ENCODE results near the gene AGAP5. TPM values are rescaled to one million over a fixed set of nuclear protein-coding genes. Genes with fewer than 3 reads are reported as not detected.
A peak's percentile ranks its signal among the peaks of the same experiment; 100 is the strongest.

The AGAP5 gene
- total and polyA plus RNA-seq, 4 donors = 5.8 to 25.7 (median 9.7) TPM

- peak overlapping the region; percentile 76 for H3K27ac ChIP-seq (ENCODE audit: low read depth, low read length)
- DNase-seq (ENCODE audit: low read depth in 4 of 6, low spot score in 6 of 6) = peak in 1 of 6 donors; percentile 26
- H3K36me3 ChIP-seq (ENCODE audit: control insufficient read depth, insufficient read depth, low read length) = peaks cover 5% of the 10 kb centered on the region
- no peaks in the 10 kb centered on the region for H3K27me3 ChIP-seq (ENCODE audit: control insufficient read depth, insufficient read depth, low read length)
- peak overlapping the region; percentile 75 for H3K4me3 ChIP-seq (ENCODE audit: low read depth, low read length)
- no peaks in the 10 kb centered on the region for H3K9me3 ChIP-seq (ENCODE audit: control insufficient read depth, insufficient read depth, low read length)
- 13% methylated on average over 35 of the region's 35 CpGs for WGBS (ENCODE audit: insufficient coverage)
- H3K4me1 ChIP-seq (ENCODE audit: control insufficient read depth, insufficient read depth, low read length) = peaks cover 39% of the 10 kb centered on the region
Measured at GRCh38 chr10:73647875-73648651, 49.8 kb downstream of the AGAP5 start.

GRCh38 chr10:73647211-73647874 lies 50.6 kb downstream of the AGAP5 start:
- no peaks in the 10 kb centered on the region for H3K9me3 ChIP-seq (ENCODE audit: control insufficient read depth, insufficient read depth, low read length)
- 0% methylated on average over 25 of the region's 32 CpGs for WGBS (ENCODE audit: insufficient coverage)
- peaks cover 39% of the 10 kb centered on the region for H3K4me1 ChIP-seq (ENCODE audit: control insufficient read depth, insufficient read depth, low read length)
- H3K36me3 ChIP-seq (ENCODE audit: control insufficient read depth, insufficient read depth, low read length) = peaks cover 3% of the 10 kb centered on the region
- peak overlapping the region; percentile 76 for H3K27ac ChIP-seq (ENCODE audit: low read depth, low read length)
- DNase-seq (ENCODE audit: low read depth in 4 of 6, low spot score in 6 of 6) = peak in 5 of 6 donors; percentile 63 to 97 (median 79)
- H3K4me3 ChIP-seq (ENCODE audit: low read depth, low read length) = peak overlapping the region; percentile 75
- no peaks in the 10 kb centered on the region for H3K27me3 ChIP-seq (ENCODE audit: control insufficient read depth, insufficient read depth, low read length)

GRCh38 chr10:73646598-73647041 lies 51.3 kb downstream of the AGAP5 start:
- DNase-seq (ENCODE audit: low read depth in 4 of 6, low spot score in 6 of 6) = no peak
- 77% methylated on average over 9 of the region's 9 CpGs for WGBS (ENCODE audit: insufficient coverage)
- H3K36me3 ChIP-seq (ENCODE audit: control insufficient read depth, insufficient read depth, low read length) = peaks cover 3% of the 10 kb centered on the region
- H3K27me3 ChIP-seq (ENCODE audit: control insufficient read depth, insufficient read depth, low read length) = no peaks in the 10 kb centered on the region
- peak overlapping the region; percentile 76 for H3K27ac ChIP-seq (ENCODE audit: low read depth, low read length)
- H3K4me1 ChIP-seq (ENCODE audit: control insufficient read depth, insufficient read depth, low read length) = peaks cover 39% of the 10 kb centered on the region
- H3K9me3 ChIP-seq (ENCODE audit: control insufficient read depth, insufficient read depth, low read length) = no peaks in the 10 kb centered on the region
- H3K4me3 ChIP-seq (ENCODE audit: low read depth, low read length) = peak overlapping the region; percentile 75

- 83% methylated on average over 2 of the region's 3 CpGs for WGBS (ENCODE audit: insufficient coverage)
- no peak for DNase-seq (ENCODE audit: low read depth in 4 of 6, low spot score in 6 of 6)
- Histone ChIP-seq H3K4me3 (ENCODE audit: low read depth, low read length) (no peak overlapping the region), H3K36me3 (ENCODE audit: control insufficient read depth, insufficient read depth, low read length) (peaks cover 3% of the 10 kb centered on the region), H3K9me3 (ENCODE audit: control insufficient read depth, insufficient read depth, low read length) (no peaks in the 10 kb centered on the region), H3K27me3 (ENCODE audit: control insufficient read depth, insufficient read depth, low read length) (no peaks in the 10 kb centered on the region), H3K4me1 (ENCODE audit: control insufficient read depth, insufficient read depth, low read length) (peaks cover 33% of the 10 kb centered on the region), H3K27ac (ENCODE audit: low read depth, low read length) (no peak overlapping the region)
Measured at GRCh38 chr10:73645251-73645650, 52.7 kb downstream of the AGAP5 start.

- no peak overlapping the region for H3K27ac ChIP-seq (ENCODE audit: low read depth, low read length)
- H3K36me3 ChIP-seq (ENCODE audit: control insufficient read depth, insufficient read depth, low read length) = peaks cover 3% of the 10 kb centered on the region
- DNase-seq (ENCODE audit: low read depth in 4 of 6, low spot score in 6 of 6) = no peak
- no CpG with 5 or more reads among the region's 1 CpG for WGBS (ENCODE audit: insufficient coverage)
- no peaks in the 10 kb centered on the region for H3K27me3 ChIP-seq (ENCODE audit: control insufficient read depth, insufficient read depth, low read length)
- no peaks in the 10 kb centered on the region for H3K9me3 ChIP-seq (ENCODE audit: control insufficient read depth, insufficient read depth, low read length)
- no peak overlapping the region for H3K4me3 ChIP-seq (ENCODE audit: low read depth, low read length)
- H3K4me1 ChIP-seq (ENCODE audit: control insufficient read depth, insufficient read depth, low read length) = peaks cover 31% of the 10 kb centered on the region
Measured at GRCh38 chr10:73644767-73645166, 53.1 kb downstream of the AGAP5 start.

- Histone ChIP-seq H3K4me3 (ENCODE audit: low read depth, low read length) (no peak overlapping the region), H3K36me3 (ENCODE audit: control insufficient read depth, insufficient read depth, low read length) (peaks cover 3% of the 10 kb centered on the region), H3K27me3 (ENCODE audit: control insufficient read depth, insufficient read depth, low read length) (no peaks in the 10 kb centered on the region), H3K27ac (ENCODE audit: low read depth, low read length) (no peak overlapping the region), H3K4me1 (ENCODE audit: control insufficient read depth, insufficient read depth, low read length) (peaks cover 30% of the 10 kb centered on the region), H3K9me3 (ENCODE audit: control insufficient read depth, insufficient read depth, low read length) (no peaks in the 10 kb centered on the region)
- DNase-seq (ENCODE audit: low read depth in 4 of 6, low spot score in 6 of 6) = peak in 4 of 6 donors; percentile 58 to 93 (median 76)
- WGBS (ENCODE audit: insufficient coverage) = 18% methylated on average over 3 of the region's 5 CpGs
Measured at GRCh38 chr10:73644015-73644743, 53.7 kb downstream of the AGAP5 start.

GRCh38 chr10:73643362-73643761 lies 54.5 kb downstream of the AGAP5 start:
- no peaks in the 10 kb centered on the region for H3K27me3 ChIP-seq (ENCODE audit: control insufficient read depth, insufficient read depth, low read length)
- no peak overlapping the region for H3K4me3 ChIP-seq (ENCODE audit: low read depth, low read length)
- no peaks in the 10 kb centered on the region for H3K9me3 ChIP-seq (ENCODE audit: control insufficient read depth, insufficient read depth, low read length)
- no peak for DNase-seq (ENCODE audit: low read depth in 4 of 6, low spot score in 6 of 6)
- H3K27ac ChIP-seq (ENCODE audit: low read depth, low read length) = no peak overlapping the region
- peaks cover 3% of the 10 kb centered on the region for H3K36me3 ChIP-seq (ENCODE audit: control insufficient read depth, insufficient read depth, low read length)
- 92% methylated on average over 1 of the region's 2 CpGs for WGBS (ENCODE audit: insufficient coverage)
- H3K4me1 ChIP-seq (ENCODE audit: control insufficient read depth, insufficient read depth, low read length) = peaks cover 22% of the 10 kb centered on the region

- Histone ChIP-seq H3K36me3 (ENCODE audit: control insufficient read depth, insufficient read depth, low read length) (no peaks in the 10 kb centered on the region), H3K9me3 (ENCODE audit: control insufficient read depth, insufficient read depth, low read length) (no peaks in the 10 kb centered on the region), H3K27me3 (ENCODE audit: control insufficient read depth, insufficient read depth, low read length) (no peaks in the 10 kb centered on the region), H3K27ac (ENCODE audit: low read depth, low read length) (no peak within 1 kb of the TSS), H3K4me3 (ENCODE audit: low read depth, low read length) (no peak within 1 kb of the TSS), H3K4me1 (ENCODE audit: control insufficient read depth, insufficient read depth, low read length) (peaks cover 4% of the 10 kb centered on the region)
- DNase-seq (ENCODE audit: low read depth in 4 of 6, low spot score in 6 of 6) = no peak
- WGBS (ENCODE audit: insufficient coverage) = 81% methylated on average over 3 of the region's 9 CpGs
Measured at GRCh38 chr10:73641328-73642060, 56.4 kb downstream of the AGAP5 start, which contains the start of gene MYOZ1. Gene MYOZ1, minus strand, starts transcription at chr10:73641474. Its CDS starts 1,457 bp downstream, at chr10:73640017.

- H3K36me3 ChIP-seq (ENCODE audit: control insufficient read depth, insufficient read depth, low read length) = no peaks in the 10 kb centered on the region
- DNase-seq (ENCODE audit: low read depth in 4 of 6, low spot score in 6 of 6) = no peak
- peaks cover 2% of the 10 kb centered on the region for H3K4me1 ChIP-seq (ENCODE audit: control insufficient read depth, insufficient read depth, low read length)
- H3K27ac ChIP-seq (ENCODE audit: low read depth, low read length) = no peak overlapping the region
- no peak overlapping the region for H3K4me3 ChIP-seq (ENCODE audit: low read depth, low read length)
- 93% methylated on average over 3 of the region's 3 CpGs for WGBS (ENCODE audit: insufficient coverage)
- H3K9me3 ChIP-seq (ENCODE audit: control insufficient read depth, insufficient read depth, low read length) = no peaks in the 10 kb centered on the region
- no peaks in the 10 kb centered on the region for H3K27me3 ChIP-seq (ENCODE audit: control insufficient read depth, insufficient read depth, low read length)
Measured at GRCh38 chr10:73639286-73639685, 58.6 kb downstream of the AGAP5 start.
